ENCODE measurements around the gene MAP3K14.
A peak's percentile ranks its signal among the peaks of the same experiment; 100 is the strongest.
"Not testable (repeated sequence)": the region's sequence is repeated elsewhere in the genome, so short reads cannot be mapped to it uniquely, and the experiment has no call there.

Gene MAP3K14

GRCh38 chr17:45345554-45346215 is 28.9 kb upstream of the MAP3K14 start:
- DNase-seq (ENCODE audit: low read depth): peak; percentile 92
- no peak overlapping the region for H3K4me3 ChIP-seq (ENCODE audit: low read length)

GRCh38 chr17:45345246-45345553 is 28.4 kb upstream of the MAP3K14 start:
- TF ChIP-seq CTCF (conservative IDR thresholded peaks at IDR 0.05; ENCODE audit: low read length): no peak
- no peak overlapping the region for H3K4me3 ChIP-seq (ENCODE audit: low read length)
- no peak for DNase-seq (ENCODE audit: low read depth)

More at GRCh38 chr17:45345554-45346215, 28.9 kb upstream of the MAP3K14 start:
- TF ChIP-seq CTCF (conservative IDR thresholded peaks at IDR 0.05; ENCODE audit: low read length): no peak

GRCh38 chr17:45343967-45344664 is 27.3 kb upstream of the MAP3K14 start:
- not testable (repeated sequence) for H3K4me3 ChIP-seq (ENCODE audit: low read length); DNase-seq (ENCODE audit: low read depth)

GRCh38 chr17:45342871-45343526 is 26.2 kb upstream of the MAP3K14 start:
- DNase-seq (ENCODE audit: low read depth): no peak
- TF ChIP-seq CTCF (conservative IDR thresholded peaks at IDR 0.05; ENCODE audit: low read length): no peak

GRCh38 chr17:45342306-45342705 is 25.5 kb upstream of the MAP3K14 start:
- no peak overlapping the region for H3K4me3 ChIP-seq (ENCODE audit: low read length)
- TF ChIP-seq CTCF (conservative IDR thresholded peaks at IDR 0.05; ENCODE audit: low read length): no peak
- DNase-seq (ENCODE audit: low read depth): no peak

More at GRCh38 chr17:45342871-45343526, 26.2 kb upstream of the MAP3K14 start:
- H3K4me3 ChIP-seq (ENCODE audit: low read length): no peak overlapping the region

- 0 out of 2 replicates have a peak overlapping the region, but pooled peaks have one; percentile 22 for H3K4me3 ChIP-seq (ENCODE audit: low read length)
- TF ChIP-seq CTCF (conservative IDR thresholded peaks at IDR 0.05; ENCODE audit: low read length): no peak
- DNase-seq (ENCODE audit: low read depth): peak; percentile 88
Observed at GRCh38 chr17:45341533-45342158, 24.8 kb upstream of the MAP3K14 start.
